ENCODE data around the gene SLC13A1. TPM values are rescaled to one million over a fixed set of nuclear protein-coding genes. Genes with fewer than 3 reads are reported as not detected.

SLC13A1 gene
- total and polyA plus RNA-seq, 2 experiments from 2014 or later: not detected

GRCh38 chr7:123198668-123199652 is 809 bp downstream of the SLC13A1 start (continued):
- TF ChIP-seq NANOG (IDR thresholded peaks at IDR 0.05; ENCODE audit: borderline replicate concordance) (no peak), EZH2 (IDR thresholded peaks at IDR 0.05; ENCODE audit: low read depth, unreplicated experiment) (no peak), ZNF331 (CRISPR knock-in tag; IDR thresholded peaks at IDR 0.05; ENCODE audit: low read depth) (no peak), JUNB (IDR thresholded peaks at IDR 0.05; ENCODE audit: unreplicated experiment) (no peak), ZNF114 (CRISPR knock-in tag; IDR thresholded peaks at IDR 0.05) (no peak), STAT1 (IDR thresholded peaks at IDR 0.05; ENCODE audit: unreplicated experiment) (no peak), EZH2phosphoT487 (IDR thresholded peaks at IDR 0.05; ENCODE audit: unreplicated experiment) (no peak)
- TF ChIP-seq, protein P1, sequence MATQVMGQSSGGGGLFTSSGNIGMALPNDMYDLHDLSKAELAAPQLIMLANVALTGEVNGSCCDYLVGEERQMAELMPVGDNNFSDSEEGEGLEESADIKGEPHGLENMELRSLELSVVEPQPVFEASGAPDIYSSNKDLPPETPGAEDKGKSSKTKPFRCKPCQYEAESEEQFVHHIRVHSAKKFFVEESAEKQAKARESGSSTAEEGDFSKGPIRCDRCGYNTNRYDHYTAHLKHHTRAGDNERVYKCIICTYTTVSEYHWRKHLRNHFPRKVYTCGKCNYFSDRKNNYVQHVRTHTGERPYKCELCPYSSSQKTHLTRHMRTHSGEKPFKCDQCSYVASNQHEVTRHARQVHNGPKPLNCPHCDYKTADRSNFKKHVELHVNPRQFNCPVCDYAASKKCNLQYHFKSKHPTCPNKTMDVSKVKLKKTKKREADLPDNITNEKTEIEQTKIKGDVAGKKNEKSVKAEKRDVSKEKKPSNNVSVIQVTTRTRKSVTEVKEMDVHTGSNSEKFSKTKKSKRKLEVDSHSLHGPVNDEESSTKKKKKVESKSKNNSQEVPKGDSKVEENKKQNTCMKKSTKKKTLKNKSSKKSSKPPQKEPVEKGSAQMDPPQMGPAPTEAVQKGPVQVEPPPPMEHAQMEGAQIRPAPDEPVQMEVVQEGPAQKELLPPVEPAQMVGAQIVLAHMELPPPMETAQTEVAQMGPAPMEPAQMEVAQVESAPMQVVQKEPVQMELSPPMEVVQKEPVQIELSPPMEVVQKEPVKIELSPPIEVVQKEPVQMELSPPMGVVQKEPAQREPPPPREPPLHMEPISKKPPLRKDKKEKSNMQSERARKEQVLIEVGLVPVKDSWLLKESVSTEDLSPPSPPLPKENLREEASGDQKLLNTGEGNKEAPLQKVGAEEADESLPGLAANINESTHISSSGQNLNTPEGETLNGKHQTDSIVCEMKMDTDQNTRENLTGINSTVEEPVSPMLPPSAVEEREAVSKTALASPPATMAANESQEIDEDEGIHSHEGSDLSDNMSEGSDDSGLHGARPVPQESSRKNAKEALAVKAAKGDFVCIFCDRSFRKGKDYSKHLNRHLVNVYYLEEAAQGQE (IDR thresholded peaks at IDR 0.05; ENCODE audit: unreplicated experiment): no peak
- TF ChIP-seq, protein P2, sequence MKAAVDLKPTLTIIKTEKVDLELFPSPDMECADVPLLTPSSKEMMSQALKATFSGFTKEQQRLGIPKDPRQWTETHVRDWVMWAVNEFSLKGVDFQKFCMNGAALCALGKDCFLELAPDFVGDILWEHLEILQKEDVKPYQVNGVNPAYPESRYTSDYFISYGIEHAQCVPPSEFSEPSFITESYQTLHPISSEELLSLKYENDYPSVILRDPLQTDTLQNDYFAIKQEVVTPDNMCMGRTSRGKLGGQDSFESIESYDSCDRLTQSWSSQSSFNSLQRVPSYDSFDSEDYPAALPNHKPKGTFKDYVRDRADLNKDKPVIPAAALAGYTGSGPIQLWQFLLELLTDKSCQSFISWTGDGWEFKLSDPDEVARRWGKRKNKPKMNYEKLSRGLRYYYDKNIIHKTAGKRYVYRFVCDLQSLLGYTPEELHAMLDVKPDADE (IDR thresholded peaks at IDR 0.05): no peak
- TF ChIP-seq, protein P3, sequence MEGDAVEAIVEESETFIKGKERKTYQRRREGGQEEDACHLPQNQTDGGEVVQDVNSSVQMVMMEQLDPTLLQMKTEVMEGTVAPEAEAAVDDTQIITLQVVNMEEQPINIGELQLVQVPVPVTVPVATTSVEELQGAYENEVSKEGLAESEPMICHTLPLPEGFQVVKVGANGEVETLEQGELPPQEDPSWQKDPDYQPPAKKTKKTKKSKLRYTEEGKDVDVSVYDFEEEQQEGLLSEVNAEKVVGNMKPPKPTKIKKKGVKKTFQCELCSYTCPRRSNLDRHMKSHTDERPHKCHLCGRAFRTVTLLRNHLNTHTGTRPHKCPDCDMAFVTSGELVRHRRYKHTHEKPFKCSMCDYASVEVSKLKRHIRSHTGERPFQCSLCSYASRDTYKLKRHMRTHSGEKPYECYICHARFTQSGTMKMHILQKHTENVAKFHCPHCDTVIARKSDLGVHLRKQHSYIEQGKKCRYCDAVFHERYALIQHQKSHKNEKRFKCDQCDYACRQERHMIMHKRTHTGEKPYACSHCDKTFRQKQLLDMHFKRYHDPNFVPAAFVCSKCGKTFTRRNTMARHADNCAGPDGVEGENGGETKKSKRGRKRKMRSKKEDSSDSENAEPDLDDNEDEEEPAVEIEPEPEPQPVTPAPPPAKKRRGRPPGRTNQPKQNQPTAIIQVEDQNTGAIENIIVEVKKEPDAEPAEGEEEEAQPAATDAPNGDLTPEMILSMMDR (conservative IDR thresholded peaks at IDR 0.05; ENCODE audit: low read depth in 2 of 2): no peak

GRCh38 chr7:123198111-123198510 is 1.7 kb downstream of the SLC13A1 start:
- ATAC-seq (no peak), DNase-seq (ENCODE audit: low spot score) (no peak)
- no peak overlapping the region for H3K27ac ChIP-seq (ENCODE audit: low read depth)
- no peaks in the 10 kb centered on the region for H3F3A ChIP-seq (replicated peaks; ENCODE audit: low read depth)
- Mint-ChIP-seq H3K36me3 (ENCODE audit: low read depth) (no peaks in the 10 kb centered on the region), H3K27me3 (ENCODE audit: insufficient read depth, low read depth, poor library complexity) (peaks cover 2% of the 10 kb centered on the region), H3K4me3 (no peak overlapping the region), H3K27ac (no peak overlapping the region), H3K4me1 (no peaks in the 10 kb centered on the region), H3K9me3 (no peaks in the 10 kb centered on the region)
- H3K4me1 ChIP-seq (ENCODE audit: insufficient read depth): no peaks in the 10 kb centered on the region
- H3K9me2 ChIP-seq (ENCODE audit: insufficient read depth): no peaks in the 10 kb centered on the region; the same call in none of the 2 replicates
- H3K79me2 ChIP-seq (replicated peaks; ENCODE audit: insufficient read depth): no peaks in the 10 kb centered on the region
- H2AFZ ChIP-seq: no peak overlapping the region
- no peak overlapping the region for H3K4me3 ChIP-seq
- H3K36me3 ChIP-seq (ENCODE audit: insufficient read depth): no peaks in the 10 kb centered on the region
- no peaks in the 10 kb centered on the region for H3K27me3 ChIP-seq (ENCODE audit: insufficient read depth)
- no peaks in the 10 kb centered on the region for H4K20me1 ChIP-seq (replicated peaks; ENCODE audit: insufficient read depth)
- H3K4me2 ChIP-seq: no peak overlapping the region
- TF ChIP-seq, protein P1 (IDR thresholded peaks at IDR 0.05; ENCODE audit: unreplicated experiment): no peak
- no peak for TF ChIP-seq NANOG (IDR thresholded peaks at IDR 0.05; ENCODE audit: borderline replicate concordance)
- TF ChIP-seq CREB1 (CRISPR knock-in tag; IDR thresholded peaks at IDR 0.05; ENCODE audit: low read depth): no peak
- TF ChIP-seq, protein P2 (IDR thresholded peaks at IDR 0.05): no peak
- TF ChIP-seq ZNF331 (CRISPR knock-in tag; IDR thresholded peaks at IDR 0.05; ENCODE audit: low read depth): no peak
- no peak for TF ChIP-seq EZH2 (IDR thresholded peaks at IDR 0.05; ENCODE audit: low read depth, unreplicated experiment)

All from GM23338 (cell line).